K562 (cell line): ENCODE results near the gene SPATA45. TPM values are rescaled to one million over a fixed set of nuclear protein-coding genes. Genes with fewer than 3 reads are reported as not detected.

ENCODE experiments used
- DPF2 ChIP-seq: fragments of 450-650 bp; IDR thresholded peaks from 2 replicates; pipeline ENCODE4 v1.6.1; 2016
- GTF2A2 ChIP-seq: IDR thresholded peaks from 2 replicates; pipeline ENCODE4 v1.6.1; 2016; ENCODE audit warnings: mild to moderate bottlenecking, missing genetic modification characterization, missing compliant biosample characterization
- GTF2E2 ChIP-seq: fragments of 200-800 bp; sonication (Bioruptor generic); IDR thresholded peaks from 2 replicates; pipeline ENCODE4 v1.6.1; 2016; ENCODE audit warnings: missing genetic modification characterization, missing compliant biosample characterization
- KDM1A ChIP-seq, 2 experiments: fragments of 450-650 bp; IDR thresholded peaks; 2 replicates each; pipeline ENCODE4 v1.6.1; 2016; ENCODE audit warnings: mild to moderate bottlenecking in 2 of 2
- MCM5 ChIP-seq: fragments of 450-650 bp; IDR thresholded peaks from 2 replicates; pipeline ENCODE4 v1.6.1; 2016; ENCODE audit warnings: low read depth
- MTA3 ChIP-seq: fragments of 450-650 bp; formaldehyde crosslinking; IDR thresholded peaks from 2 replicates; pipeline ENCODE4 v1.6.1; 2017; ENCODE audit warnings: mild to moderate bottlenecking, borderline replicate concordance
- RCOR1 ChIP-seq, 2 experiments: IDR thresholded peaks; 2 replicates each; pipeline ENCODE4 v1.6.1; 2012; ENCODE audit warnings: low read depth in 2 of 2, low read length in 2 of 2, borderline replicate concordance in 1 of 2, improper control_type of control experiment in 1 of 2
- RFX7 ChIP-seq: fragments of 250-450 bp; sonication (Bioruptor Pico); IDR thresholded peaks from 2 replicates; pipeline ENCODE4 v1.5.1; 2021; ENCODE audit warnings: mild to moderate bottlenecking
- ZC3H8 ChIP-seq: fragments of 450-650 bp; IDR thresholded peaks from 2 replicates; pipeline ENCODE4 v1.6.1; 2017
- ZSCAN29 ChIP-seq: fragments of 450-650 bp; IDR thresholded peaks from 2 replicates; pipeline ENCODE4 v1.6.1; 2017
- polyA plus RNA-seq, 8 experiments: library from polyadenylated mRNA; depleted of rRNA in 4 of 8; stranded (reverse) in 5 of 8; unstranded in 3 of 8; fragments of >200 nt; fragmentation: Nextera tagmentation in 2 of 8; fragmentation: Illumina TruSeq in 1 of 8; extraction: Ambion mirVana in 2 of 8; extraction: Trizol in 1 of 8; gene quantifications; 2 replicates each; pipeline versions ENCODE4 v1.2.1 to v1.2.3, GENCODE V29; 2011 to 2014; ENCODE audit warnings: inconsistent platforms in 1 of 8, missing spikeins in 1 of 8
- total RNA-seq, 7 experiments: library from RNA; depleted of rRNA in 6 of 7; stranded (reverse); fragments of >200 nt in 6 of 7; fragmentation: Illumina TruSeq in 2 of 7; extraction: Trizol in 2 of 7; gene quantifications; 2 replicates each; pipeline versions ENCODE4 v1.2.1 to v1.2.3, GENCODE V29; 2011 to 2021; ENCODE audit warnings: low replicate concordance in 1 of 7
- TF ChIP-seq, protein P1 (sequence below): sonication (generic); formaldehyde crosslinking; IDR thresholded peaks from 2 replicates; pipeline ENCODE4 v1.8.0; 2022; ENCODE audit warnings: mild to moderate bottlenecking, low read depth, missing genetic modification reagents
- TF ChIP-seq, protein P2 (sequence below), 2 experiments: fragments of 450-650 bp; conservative IDR thresholded peaks; 2 replicates each; pipeline ENCODE4 v1.6.1; 2017; ENCODE audit warnings: mild to moderate bottlenecking in 2 of 2, moderate library complexity in 2 of 2
- TF ChIP-seq, protein P3 (sequence below): sonication (generic); formaldehyde crosslinking; IDR thresholded peaks from 2 replicates; pipeline ENCODE4 v1.8.0; 2022; ENCODE audit warnings: missing genetic modification reagents, mild to moderate bottlenecking, borderline replicate concordance
- TF ChIP-seq, protein P4 (sequence below), 2 experiments: fragments of 450-650 bp; IDR thresholded peaks; 2 replicates each; pipeline ENCODE4 v1.6.1; 2016; ENCODE audit warnings: mild to moderate bottlenecking in 2 of 2, borderline replicate concordance in 1 of 2, low read depth in 1 of 2, moderate library complexity in 1 of 2

SPATA45 gene
- total and polyA plus RNA-seq, 9 of the 15 experiments (the other 6 are each of a cell fraction or from before 2014, with no cell fraction given): 0.18 TPM; not detected in 8

DNA sequence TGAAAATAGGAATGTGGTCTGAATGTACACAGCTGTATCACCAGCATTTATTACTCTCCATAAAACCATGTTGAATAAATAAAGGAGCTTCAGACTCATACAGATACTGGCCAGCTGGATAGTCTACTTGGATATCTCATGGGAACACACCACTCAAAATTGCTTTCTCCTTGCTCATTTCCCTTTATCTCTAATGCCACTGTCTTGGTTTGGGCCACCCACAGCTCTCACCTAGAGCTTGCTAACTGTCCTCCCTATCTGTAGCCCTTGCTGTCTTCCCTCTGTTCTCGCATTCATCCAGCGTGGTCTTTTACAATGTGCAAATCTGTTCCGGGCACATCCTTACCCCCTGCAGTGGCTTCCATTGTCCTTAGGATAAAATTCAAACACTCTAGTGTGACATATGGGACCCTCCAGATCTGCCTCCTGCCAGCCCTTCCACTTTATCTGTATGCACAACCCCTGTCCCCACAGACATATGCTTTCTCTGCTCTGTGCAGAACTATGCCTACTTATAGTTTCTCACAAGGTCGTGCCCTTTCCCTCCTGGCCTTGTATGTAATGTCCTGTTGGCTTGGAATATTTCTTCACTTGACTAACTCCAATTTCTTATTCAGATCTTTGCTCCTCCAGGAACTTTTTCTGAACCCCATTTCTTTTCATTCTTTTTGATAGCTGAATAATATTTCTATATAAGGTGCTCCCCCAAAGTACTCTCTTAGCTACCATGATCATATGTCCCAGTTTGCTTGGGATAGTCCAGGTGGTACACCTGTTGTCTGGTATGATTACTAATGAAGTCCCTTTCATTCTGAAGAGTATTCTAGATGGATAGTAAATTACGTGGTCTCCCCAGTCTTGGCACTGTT lies 13.5 kb upstream of the SPATA45 start (continued):
- TF ChIP-seq, protein P1, sequence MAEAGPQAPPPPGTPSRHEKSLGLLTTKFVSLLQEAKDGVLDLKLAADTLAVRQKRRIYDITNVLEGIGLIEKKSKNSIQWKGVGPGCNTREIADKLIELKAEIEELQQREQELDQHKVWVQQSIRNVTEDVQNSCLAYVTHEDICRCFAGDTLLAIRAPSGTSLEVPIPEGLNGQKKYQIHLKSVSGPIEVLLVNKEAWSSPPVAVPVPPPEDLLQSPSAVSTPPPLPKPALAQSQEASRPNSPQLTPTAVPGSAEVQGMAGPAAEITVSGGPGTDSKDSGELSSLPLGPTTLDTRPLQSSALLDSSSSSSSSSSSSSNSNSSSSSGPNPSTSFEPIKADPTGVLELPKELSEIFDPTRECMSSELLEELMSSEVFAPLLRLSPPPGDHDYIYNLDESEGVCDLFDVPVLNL (CRISPR knock-in tag): no peak
- TF ChIP-seq, protein P2, sequence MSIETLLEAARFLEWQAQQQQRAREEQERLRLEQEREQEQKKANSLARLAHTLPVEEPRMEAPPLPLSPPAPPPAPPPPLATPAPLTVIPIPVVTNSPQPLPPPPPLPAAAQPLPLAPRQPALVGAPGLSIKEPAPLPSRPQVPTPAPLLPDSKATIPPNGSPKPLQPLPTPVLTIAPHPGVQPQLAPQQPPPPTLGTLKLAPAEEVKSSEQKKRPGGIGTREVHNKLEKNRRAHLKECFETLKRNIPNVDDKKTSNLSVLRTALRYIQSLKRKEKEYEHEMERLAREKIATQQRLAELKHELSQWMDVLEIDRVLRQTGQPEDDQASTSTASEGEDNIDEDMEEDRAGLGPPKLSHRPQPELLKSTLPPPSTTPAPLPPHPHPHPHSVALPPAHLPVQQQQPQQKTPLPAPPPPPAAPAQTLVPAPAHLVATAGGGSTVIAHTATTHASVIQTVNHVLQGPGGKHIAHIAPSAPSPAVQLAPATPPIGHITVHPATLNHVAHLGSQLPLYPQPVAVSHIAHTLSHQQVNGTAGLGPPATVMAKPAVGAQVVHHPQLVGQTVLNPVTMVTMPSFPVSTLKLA (conservative IDR thresholded peaks at IDR 0.05): peak; percentile 19 to 80; a peak in 3 of 4 replicates
- no peak for TF ChIP-seq GTF2A2
- TF ChIP-seq MTA3: peak; percentile 91
- TF ChIP-seq, protein P3, sequence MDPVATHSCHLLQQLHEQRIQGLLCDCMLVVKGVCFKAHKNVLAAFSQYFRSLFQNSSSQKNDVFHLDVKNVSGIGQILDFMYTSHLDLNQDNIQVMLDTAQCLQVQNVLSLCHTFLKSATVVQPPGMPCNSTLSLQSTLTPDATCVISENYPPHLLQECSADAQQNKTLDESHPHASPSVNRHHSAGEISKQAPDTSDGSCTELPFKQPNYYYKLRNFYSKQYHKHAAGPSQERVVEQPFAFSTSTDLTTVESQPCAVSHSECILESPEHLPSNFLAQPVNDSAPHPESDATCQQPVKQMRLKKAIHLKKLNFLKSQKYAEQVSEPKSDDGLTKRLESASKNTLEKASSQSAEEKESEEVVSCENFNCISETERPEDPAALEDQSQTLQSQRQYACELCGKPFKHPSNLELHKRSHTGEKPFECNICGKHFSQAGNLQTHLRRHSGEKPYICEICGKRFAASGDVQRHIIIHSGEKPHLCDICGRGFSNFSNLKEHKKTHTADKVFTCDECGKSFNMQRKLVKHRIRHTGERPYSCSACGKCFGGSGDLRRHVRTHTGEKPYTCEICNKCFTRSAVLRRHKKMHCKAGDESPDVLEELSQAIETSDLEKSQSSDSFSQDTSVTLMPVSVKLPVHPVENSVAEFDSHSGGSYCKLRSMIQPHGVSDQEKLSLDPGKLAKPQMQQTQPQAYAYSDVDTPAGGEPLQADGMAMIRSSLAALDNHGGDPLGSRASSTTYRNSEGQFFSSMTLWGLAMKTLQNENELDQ (CRISPR knock-in tag): no peak
- TF ChIP-seq, protein P4, sequence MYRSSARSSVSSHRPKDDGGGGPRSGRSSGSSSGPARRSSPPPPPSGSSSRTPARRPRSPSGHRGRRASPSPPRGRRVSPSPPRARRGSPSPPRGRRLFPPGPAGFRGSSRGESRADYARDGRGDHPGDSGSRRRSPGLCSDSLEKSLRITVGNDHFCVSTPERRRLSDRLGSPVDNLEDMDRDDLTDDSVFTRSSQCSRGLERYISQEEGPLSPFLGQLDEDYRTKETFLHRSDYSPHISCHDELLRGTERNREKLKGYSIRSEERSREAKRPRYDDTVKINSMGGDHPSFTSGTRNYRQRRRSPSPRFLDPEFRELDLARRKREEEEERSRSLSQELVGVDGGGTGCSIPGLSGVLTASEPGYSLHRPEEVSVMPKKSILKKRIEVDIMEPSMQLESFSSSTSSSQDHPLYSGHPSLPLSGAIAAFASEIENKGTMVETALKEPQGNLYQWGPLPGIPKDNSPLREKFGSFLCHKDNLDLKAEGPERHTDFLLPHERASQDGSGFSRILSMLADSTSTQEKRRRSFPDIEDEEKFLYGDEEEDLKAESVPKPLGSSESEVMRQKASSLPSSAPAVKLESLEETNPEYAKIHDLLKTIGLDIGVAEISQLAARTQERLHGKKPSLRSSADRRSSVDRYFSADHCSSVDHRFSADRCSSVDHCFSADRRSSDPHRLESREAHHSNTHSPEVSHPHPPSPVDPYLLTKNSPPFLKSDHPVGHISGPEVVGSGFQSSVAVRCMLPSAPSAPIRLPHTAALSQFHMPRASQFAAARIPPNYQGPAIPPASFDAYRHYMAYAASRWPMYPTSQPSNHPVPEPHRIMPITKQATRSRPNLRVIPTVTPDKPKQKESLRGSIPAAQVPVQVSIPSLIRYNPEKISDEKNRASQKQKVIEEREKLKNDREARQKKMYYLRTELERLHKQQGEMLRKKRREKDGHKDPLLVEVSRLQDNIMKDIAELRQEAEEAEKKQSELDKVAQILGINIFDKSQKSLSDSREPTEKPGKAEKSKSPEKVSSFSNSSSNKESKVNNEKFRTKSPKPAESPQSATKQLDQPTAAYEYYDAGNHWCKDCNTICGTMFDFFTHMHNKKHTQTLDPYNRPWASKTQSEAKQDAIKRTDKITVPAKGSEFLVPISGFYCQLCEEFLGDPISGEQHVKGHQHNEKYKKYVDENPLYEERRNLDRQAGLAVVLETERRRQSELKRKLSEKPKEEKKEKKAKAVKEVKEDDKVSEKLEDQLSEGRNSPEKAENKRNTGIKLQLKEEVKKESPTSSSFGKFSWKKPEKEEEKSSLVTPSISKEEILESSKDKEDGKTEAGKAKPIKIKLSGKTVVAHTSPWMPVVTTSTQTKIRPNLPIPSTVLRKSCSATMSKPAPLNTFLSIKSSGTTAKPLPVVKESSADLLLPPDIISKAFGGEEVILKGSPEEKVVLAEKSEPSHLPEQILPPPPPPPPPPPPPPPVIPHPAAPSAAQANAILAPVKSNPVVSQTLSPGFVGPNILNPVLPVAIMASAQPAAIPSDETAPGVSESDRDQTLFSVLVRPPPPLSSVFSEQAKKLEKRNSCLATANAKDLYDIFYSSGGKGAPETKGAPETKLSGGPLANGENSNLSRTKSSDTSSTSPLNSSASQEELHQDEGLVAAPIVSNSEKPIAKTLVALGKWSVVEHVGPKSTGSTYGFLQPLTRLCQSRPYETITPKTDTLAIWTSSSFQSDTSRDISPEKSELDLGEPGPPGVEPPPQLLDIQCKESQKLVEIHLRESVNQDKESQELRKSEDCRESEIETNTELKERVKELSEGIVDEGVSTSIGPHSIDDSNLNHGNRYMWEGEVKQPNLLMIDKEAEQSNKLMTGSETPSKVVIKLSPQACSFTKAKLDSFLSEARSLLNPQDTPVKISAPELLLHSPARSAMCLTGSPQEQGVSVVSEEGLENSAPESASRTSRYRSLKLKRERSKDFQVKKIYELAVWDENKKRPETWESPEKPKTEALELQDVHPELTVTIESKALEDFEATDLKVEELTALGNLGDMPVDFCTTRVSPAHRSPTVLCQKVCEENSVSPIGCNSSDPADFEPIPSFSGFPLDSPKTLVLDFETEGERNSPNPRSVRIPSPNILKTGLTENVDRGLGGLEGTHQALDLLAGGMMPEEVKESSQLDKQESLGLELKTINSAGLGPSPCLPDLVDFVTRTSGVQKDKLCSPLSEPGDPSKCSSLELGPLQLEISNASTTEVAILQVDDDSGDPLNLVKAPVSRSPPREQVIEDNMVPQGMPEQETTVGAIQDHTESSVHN (IDR thresholded peaks at IDR 0.05; ENCODE audit: borderline replicate concordance in 1 of 2, low read depth in 1 of 2): 0 out of 4 replicates have a peak, but pooled peaks of 1 of the 2 experiments have one; percentile 33
- no peak for TF ChIP-seq RFX7
- TF ChIP-seq ZSCAN29: 0 out of 2 replicates have a peak, but pooled peaks have one; percentile 56
- 0 out of 2 replicates have a peak, but pooled peaks have one; percentile 69 for TF ChIP-seq ZC3H8
- no peak for TF ChIP-seq GTF2E2 (tag)
- peak; percentile 99 for TF ChIP-seq DPF2
- no peak for TF ChIP-seq MCM5
- TF ChIP-seq RCOR1 (IDR thresholded peaks at IDR 0.05; ENCODE audit: borderline replicate concordance in 1 of 2, low read depth in 2 of 2, low read length in 2 of 2): peak; percentile 89 to 93
- peak; percentile 96 to 97 for TF ChIP-seq KDM1A (IDR thresholded peaks at IDR 0.05)
